B cell (primary cell): ENCODE measurements around the gene IVNS1ABP.
"Not testable (repeated sequence)": the region's sequence is repeated elsewhere in the genome, so short reads cannot be mapped to it uniquely, and the experiment has no call there.

ENCODE experiments used
- CTCF ChIP-seq: fragments of 200-600 bp; IDR thresholded peaks from one replicate; pipeline ENCODE4 v1.8.0; 2022; ENCODE audit warnings: antibody characterized with exemption, mild to moderate bottlenecking
- EZH2 ChIP-seq: IDR thresholded peaks from 2 replicates; pipeline ENCODE4 v1.6.1; 2012; ENCODE audit warnings: borderline replicate concordance, low read depth, mild to moderate bottlenecking, moderate library complexity, low read length; ENCODE audit not compliant: insufficient read depth, poor library complexity, severe bottlenecking

GRCh38 chr1:185321104-185321503, 4.1 kb upstream of the IVNS1ABP start:
- TF ChIP-seq CTCF, EZH2: not testable (repeated sequence)
